GM18519 (cell line): ENCODE results near the gene PIEZO2.

Experiments
- ATAC-seq: cut with Tn5 transposase; IDR thresholded peaks from one replicate; pipeline ENCODE4 v1.9.1; 2021; ENCODE audit warnings: mild to moderate bottlenecking, moderate library complexity; ENCODE audit not compliant: unreplicated experiment, low FRiP score

PIEZO2 gene

GRCh38 chr18:10995550-10995949 lies 153.8 kb downstream of the PIEZO2 start:
- no peak for ATAC-seq

GRCh38 chr18:10989486-10989885 lies 159.9 kb downstream of the PIEZO2 start:
- no peak for ATAC-seq

GRCh38 chr18:10985689-10986088 lies 163.7 kb downstream of the PIEZO2 start:
- no peak for ATAC-seq

GRCh38 chr18:10979411-10979810 lies 170.0 kb downstream of the PIEZO2 start:
- no peak for ATAC-seq

GRCh38 chr18:10977042-10977441 lies 172.3 kb downstream of the PIEZO2 start:
- no peak for ATAC-seq

- no peak for ATAC-seq
These were observed 175.7 kb downstream of the PIEZO2 start for GRCh38 chr18:10973567-10974203.

GRCh38 chr18:10971717-10972116 lies 177.7 kb downstream of the PIEZO2 start:
- ATAC-seq = no peak

GRCh38 chr18:10965119-10965518 lies 184.2 kb downstream of the PIEZO2 start:
- ATAC-seq = no peak

GRCh38 chr18:10953672-10954071 lies 195.7 kb downstream of the PIEZO2 start:
- ATAC-seq = no peak

- no peak for ATAC-seq
These were observed 197.5 kb downstream of the PIEZO2 start for GRCh38 chr18:10951631-10952544.

- ATAC-seq = no peak
These were observed 198.3 kb downstream of the PIEZO2 start for GRCh38 chr18:10950876-10951630.

GRCh38 chr18:10950080-10950875 lies 199.1 kb downstream of the PIEZO2 start:
- no peak for ATAC-seq

- ATAC-seq = no peak
These were observed 199.7 kb downstream of the PIEZO2 start for GRCh38 chr18:10949655-10950054.

- no peak for ATAC-seq
These were observed 200.9 kb downstream of the PIEZO2 start for GRCh38 chr18:10948421-10948820.

GRCh38 chr18:10946058-10946457 lies 203.3 kb downstream of the PIEZO2 start:
- ATAC-seq = no peak

- ATAC-seq = no peak
These were observed 206.4 kb downstream of the PIEZO2 start for GRCh38 chr18:10942998-10943397.

GRCh38 chr18:10939822-10940221 lies 209.5 kb downstream of the PIEZO2 start:
- ATAC-seq = no peak

GRCh38 chr18:10937743-10938640 lies 211.4 kb downstream of the PIEZO2 start:
- ATAC-seq = no peak
